GM18511 (cell line): ENCODE results near the gene CMIP.

ENCODE experiments used
- ATAC-seq: cut with Tn5 transposase; IDR thresholded peaks from one replicate; pipeline ENCODE4 v1.9.1; 2021; ENCODE audit warnings: mild to moderate bottlenecking, moderate library complexity; ENCODE audit not compliant: unreplicated experiment

Gene CMIP

GRCh38 chr16:81473969-81474959 is 29.7 kb downstream of the CMIP start:
- ATAC-seq = no peak

GRCh38 chr16:81477697-81478693 is 33.4 kb downstream of the CMIP start:
- ATAC-seq = no peak

- peak; percentile 62 for ATAC-seq
Measured at GRCh38 chr16:81478876-81479511, 34.4 kb downstream of the CMIP start.

- peak; percentile 4 for ATAC-seq
Measured at GRCh38 chr16:81480606-81481206, 36.1 kb downstream of the CMIP start.

- ATAC-seq = peak; percentile 90
Measured at GRCh38 chr16:81481207-81481821, 36.7 kb downstream of the CMIP start.

- no peak for ATAC-seq
Measured at GRCh38 chr16:81482329-81483063, 37.9 kb downstream of the CMIP start.

- ATAC-seq = no peak
Measured at GRCh38 chr16:81483064-81483969, 38.7 kb downstream of the CMIP start.

GRCh38 chr16:81483970-81484595 is 39.5 kb downstream of the CMIP start:
- ATAC-seq = no peak

GRCh38 chr16:81484908-81485624 is 40.5 kb downstream of the CMIP start:
- ATAC-seq = no peak

GRCh38 chr16:81485824-81486539 is 41.4 kb downstream of the CMIP start:
- ATAC-seq = no peak

- no peak for ATAC-seq
Measured at GRCh38 chr16:81486540-81487061, 42.0 kb downstream of the CMIP start.

GRCh38 chr16:81487301-81487720 is 42.7 kb downstream of the CMIP start:
- ATAC-seq = no peak

- no peak for ATAC-seq
Measured at GRCh38 chr16:81488687-81489411, 44.2 kb downstream of the CMIP start.

GRCh38 chr16:81489547-81490267 is 45.1 kb downstream of the CMIP start:
- peak; percentile 57 for ATAC-seq
